Stimulated activated memory B cell treated with anti-CD40 and anti-IgM and Interleukin-4, amounts not matched to agents 10 μg/mL and 1 μg/mL and 100 μg/mL, for 72 hours (primary cell): ENCODE data around the gene MSN.

Source experiments
- ATAC-seq: fragments of 150-1000 bp; cut with Tn5 transposase; 2 replicates; pipeline ENCODE4 v1.10.0; 2021
- H3K27ac Mint-ChIP-seq: one replicate; pipeline ENCODE4 v1.8.0; 2022; ENCODE audit warnings: mild to moderate bottlenecking, mixed read lengths
- H3K27me3 Mint-ChIP-seq: one replicate; pipeline ENCODE4 v1.8.0; 2022; ENCODE audit warnings: mixed read lengths
- H3K36me3 Mint-ChIP-seq: one replicate; pipeline ENCODE4 v1.8.0; 2022; ENCODE audit warnings: mixed read lengths
- H3K4me1 Mint-ChIP-seq: one replicate; pipeline ENCODE4 v1.8.0; 2022; ENCODE audit warnings: mixed read lengths
- H3K4me3 Mint-ChIP-seq: one replicate; pipeline ENCODE4 v1.8.0; 2022; ENCODE audit warnings: mild to moderate bottlenecking, moderate library complexity, mixed read lengths
- H3K9me3 Mint-ChIP-seq: one replicate; pipeline ENCODE4 v1.8.0; 2022; ENCODE audit warnings: mixed read lengths

MSN gene

DNA sequence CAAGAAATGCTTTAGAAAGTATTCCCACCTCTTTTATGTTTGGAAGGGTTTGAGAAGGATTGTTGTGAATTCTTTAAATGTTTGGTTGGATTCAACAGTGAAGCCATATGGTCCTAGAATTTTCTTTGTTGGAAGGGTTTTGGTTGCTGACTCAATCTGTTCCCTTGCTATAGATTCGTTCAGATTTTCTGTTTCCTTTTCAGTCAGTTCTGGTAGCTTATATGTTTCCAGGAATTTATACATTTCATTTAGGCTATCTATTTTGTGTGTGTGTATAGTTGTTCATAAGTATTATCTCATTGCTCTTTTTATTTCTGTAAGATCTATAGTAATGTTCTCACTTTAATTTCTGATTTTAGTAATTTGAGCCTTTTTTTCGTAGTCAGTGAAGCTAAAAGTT, 114.4 kb downstream of the MSN start:
- no peak for ATAC-seq
- H3K4me3 Mint-ChIP-seq, result no peak overlapping the region
- no peaks in the 10 kb centered on the region for H3K27me3 Mint-ChIP-seq
- no peaks in the 10 kb centered on the region for H3K9me3 Mint-ChIP-seq
- no peaks in the 10 kb centered on the region for H3K36me3 Mint-ChIP-seq
- no peak overlapping the region for H3K27ac Mint-ChIP-seq
- peaks cover 17% of the 10 kb centered on the region for H3K4me1 Mint-ChIP-seq

DNA sequence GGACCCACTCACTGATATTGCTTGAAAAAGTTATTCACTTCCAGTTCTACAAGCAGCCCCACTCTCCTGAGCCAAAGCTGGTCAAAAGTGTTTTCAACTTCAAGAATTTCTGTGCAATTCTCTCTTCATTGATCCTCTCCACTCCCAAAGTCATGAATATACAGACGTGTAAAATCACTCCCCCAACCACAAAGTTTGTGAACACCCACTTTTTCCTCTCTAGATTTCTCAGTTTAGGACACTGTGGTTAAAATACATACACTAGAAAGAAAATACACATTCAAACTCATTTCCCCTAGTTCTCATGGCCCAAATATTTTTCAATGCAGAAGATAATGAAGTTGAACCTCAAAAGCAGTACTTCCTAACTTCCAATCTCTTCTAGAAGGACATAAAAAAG, 116.3 kb downstream of the MSN start:
- ATAC-seq, result no peak
- Mint-ChIP-seq H3K9me3 (no peaks in the 10 kb centered on the region), H3K27me3 (no peaks in the 10 kb centered on the region), H3K36me3 (no peaks in the 10 kb centered on the region), H3K27ac (peak overlapping the region; percentile 35), H3K4me3 (no peak overlapping the region), H3K4me1 (peaks cover 17% of the 10 kb centered on the region)
